Fibroblast of skin of right biceps (primary cell): ENCODE data around the gene INTS11.
A peak's percentile ranks its signal among the peaks of the same experiment; 100 is the strongest.

Experiments used
- DNase-seq: peaks from one replicate; pipeline ENCODE4 v3.0.0-alpha.2; 2013

Gene INTS11

GRCh38 chr1:1297802-1298424, 26.5 kb downstream of the INTS11 start:
- no peak for DNase-seq

- no peak for DNase-seq
Observed at GRCh38 chr1:1296070-1297061, 28.1 kb downstream of the INTS11 start.

- no peak for DNase-seq
Observed at GRCh38 chr1:1295154-1295923, 29.1 kb downstream of the INTS11 start.

GRCh38 chr1:1294250-1294890, 30.1 kb downstream of the INTS11 start:
- DNase-seq, result no peak

- no peak for DNase-seq
Observed at GRCh38 chr1:1293263-1294249, 30.9 kb downstream of the INTS11 start.

- no peak for DNase-seq
Observed at GRCh38 chr1:1292851-1293250, 31.6 kb downstream of the INTS11 start.

GRCh38 chr1:1292442-1292779, 32.0 kb downstream of the INTS11 start:
- no peak for DNase-seq

GRCh38 chr1:1291548-1292441, 32.7 kb downstream of the INTS11 start:
- DNase-seq, result peak; percentile 64

GRCh38 chr1:1291023-1291528, 33.4 kb downstream of the INTS11 start:
- no peak for DNase-seq

GRCh38 chr1:1290238-1290731, 34.2 kb downstream of the INTS11 start:
- DNase-seq, result peak; percentile 45

GRCh38 chr1:1287288-1288110, 37.0 kb downstream of the INTS11 start:
- no peak for DNase-seq

- DNase-seq, result no peak
Observed at GRCh38 chr1:1286313-1287261, 37.9 kb downstream of the INTS11 start.

GRCh38 chr1:1285611-1286311, 38.7 kb downstream of the INTS11 start:
- DNase-seq, result no peak

GRCh38 chr1:1285102-1285571, 39.3 kb downstream of the INTS11 start:
- no peak for DNase-seq

- no peak for DNase-seq
Observed at GRCh38 chr1:1284221-1285101, 40.0 kb downstream of the INTS11 start.

- no peak for DNase-seq
Observed at GRCh38 chr1:1283821-1284220, 40.6 kb downstream of the INTS11 start.
